Endothelial cell of umbilical vein (primary cell): ENCODE results near the gene WNT16. TPM values are rescaled to one million over a fixed set of nuclear protein-coding genes. Genes with fewer than 3 reads are reported as not detected.

Experiments used
- BruUV-seq: library from RNA; stranded (reverse); fragments of 400-500 nt; replicated peaks from 2 replicates; lab custom pipeline; 2021; lab: Mats Ljungman, UMichigan
- CTCF ChIA-PET: fragments of 300-600, 350-600 bp; sonication (Branson Sonifier 250); formaldehyde crosslinking; loops from one replicate; lab custom pipeline; 2021; ENCODE audit warnings: antibody characterized with exemption, inconsistent platforms; lab: Charles Lee
- POLR2A ChIA-PET: fragments of 300-600, 350-600 bp; sonication (Branson Sonifier 250); formaldehyde crosslinking; loops from one replicate; lab custom pipeline; 2021; ENCODE audit warnings: antibody characterized with exemption, inconsistent platforms; lab: Charles Lee
- DNase-seq: peaks from one replicate; pipeline ENCODE4 v3.0.0-alpha.2; 2011; ENCODE audit warnings: low read depth, low spot score
- FAIRE-seq: peaks from 2 replicates; lab custom pipeline; 2011; peaks lifted over from hg19 to GRCh38; lab: Jason Lieb, UNC
- H2AFZ ChIP-seq: 2 replicates; pipeline ENCODE4 v1.6.0; 2012; ENCODE audit warnings: low read depth, low read length, control low read depth, inconsistent platforms
- H3K27ac ChIP-seq: 2 replicates; pipeline ENCODE4 v1.5.1; 2011; ENCODE audit warnings: low read depth, mild to moderate bottlenecking, control low read depth, low read length, moderate library complexity; ENCODE audit not compliant: insufficient read depth
- H3K27me3 ChIP-seq, 2 experiments: 2 replicates each; pipeline versions ENCODE4 v1.6.0 to v1.6.1; 2011; ENCODE audit warnings: low read length in 2 of 2, mixed read lengths in 1 of 2; ENCODE audit not compliant: control insufficient read depth in 2 of 2, insufficient read depth in 2 of 2
- H3K36me3 ChIP-seq, 2 experiments: 2 replicates in 1 of 2; 3 replicates in 1 of 2; pipeline ENCODE4 v1.5.1; 2011; ENCODE audit warnings: low read length in 2 of 2, mild to moderate bottlenecking in 1 of 2, moderate library complexity in 1 of 2; ENCODE audit not compliant: control insufficient read depth in 2 of 2, insufficient read depth in 2 of 2; ENCODE audit errors: extremely low read depth in 1 of 2
- H3K4me1 ChIP-seq: 3 replicates; pipeline ENCODE4 v1.5.1; 2011; ENCODE audit warnings: mild to moderate bottlenecking, low read length; ENCODE audit not compliant: control insufficient read depth, insufficient read depth; ENCODE audit errors: extremely low read depth
- H3K4me2 ChIP-seq: 2 replicates; pipeline ENCODE4 v1.6.1; 2011; ENCODE audit warnings: low read length, control low read depth, mixed read lengths; ENCODE audit not compliant: insufficient read depth
- H3K4me3 ChIP-seq, 3 experiments: fragments of 200-600 bp in 1 of 3; sonication (generic), shearing (Covaris generic) in 1 of 3; replicated peaks in 1 of 3; 2 replicates each; pipeline ENCODE4 v1.5.1; 2011 to 2016; ENCODE audit warnings: control low read depth in 3 of 3, low read length in 3 of 3, mild to moderate bottlenecking in 2 of 3, inconsistent platforms in 1 of 3, low read depth in 1 of 3, moderate library complexity in 1 of 3; ENCODE audit not compliant: insufficient read depth in 1 of 3
- H3K79me2 ChIP-seq: 2 replicates; pipeline ENCODE4 v1.6.0; 2012; ENCODE audit warnings: low read length, inconsistent platforms; ENCODE audit not compliant: control insufficient read depth, insufficient read depth
- H3K9ac ChIP-seq: replicated peaks from 2 replicates; pipeline ENCODE3; 2011; ENCODE audit warnings: low read length, control low read depth; ENCODE audit not compliant: insufficient read depth; ENCODE audit errors: extremely low read depth
- H3K9me1 ChIP-seq: replicated peaks from 3 replicates; pipeline ENCODE4 v1.6.0; 2011; ENCODE audit warnings: mild to moderate bottlenecking, low read length; ENCODE audit not compliant: control insufficient read depth, insufficient read depth; ENCODE audit errors: extremely low read depth
- H3K9me3 ChIP-seq: replicated peaks from 2 replicates; pipeline ENCODE4 v1.5.1; 2012; ENCODE audit warnings: low read length, inconsistent platforms; ENCODE audit not compliant: control insufficient read depth, insufficient read depth
- H4K20me1 ChIP-seq: replicated peaks from 2 replicates; pipeline ENCODE3; 2011; ENCODE audit warnings: mild to moderate bottlenecking, low read length; ENCODE audit not compliant: control insufficient read depth, insufficient read depth; ENCODE audit errors: extremely low read depth
- EZH2 ChIP-seq: IDR thresholded peaks from 2 replicates; pipeline ENCODE4 v1.6.1; 2012; ENCODE audit warnings: borderline replicate concordance, low read depth, mild to moderate bottlenecking, moderate library complexity, low read length, inconsistent platforms; ENCODE audit not compliant: severe bottlenecking
- GATA2 ChIP-seq: IDR thresholded peaks from 2 replicates; pipeline ENCODE4 v1.7.0; 2011; ENCODE audit warnings: low read depth, mild to moderate bottlenecking, moderate library complexity, mixed read lengths, low read length; ENCODE audit not compliant: insufficient read length, insufficient read depth
- JUN ChIP-seq: IDR thresholded peaks from 2 replicates; pipeline ENCODE4 v1.6.1; 2011; ENCODE audit warnings: borderline replicate concordance, low read depth; ENCODE audit not compliant: insufficient read length, insufficient read depth
- MYC ChIP-seq: IDR thresholded peaks from one replicate; pipeline ENCODE4 v1.6.1; 2011; ENCODE audit warnings: mild to moderate bottlenecking, low read depth, low read length
- POLR2A ChIP-seq: IDR thresholded peaks from 2 replicates; pipeline ENCODE4 v1.6.1; 2012; ENCODE audit warnings: low read depth, mild to moderate bottlenecking, control low read depth, low read length
- POLR2AphosphoS5 ChIP-seq: IDR thresholded peaks from 2 replicates; pipeline ENCODE4 v1.6.1; 2012; ENCODE audit warnings: low read depth, mild to moderate bottlenecking, control low read depth, low read length, moderate library complexity; ENCODE audit not compliant: insufficient read depth
- dilution Hi-C: fragments of 300-500 bp; cut with MboI; formaldehyde crosslinking; loops from one replicate; pipeline ENCODE4 v1.15.0; 2019; ENCODE audit warnings: low sequenced_read_pairs; ENCODE audit not compliant: extremely low pct_ligation_motif_present
- intact Hi-C: fragments of 100-400 bp; cut with micrococcal nuclease; formaldehyde crosslinking; loops from one replicate; pipeline ENCODE4 v1.10.0; 2022
- polyA plus RNA-seq, 4 experiments: library from polyadenylated mRNA; depleted of rRNA in 3 of 4; stranded (reverse) in 3 of 4; unstranded in 1 of 4; fragments of >200 nt; gene quantifications; 2 replicates each; pipeline versions ENCODE4 v1.2.1 to v1.2.3, GENCODE V29; 2011 to 2012; ENCODE audit warnings: missing spikeins in 1 of 4
- total RNA-seq: library from RNA; stranded (reverse); gene quantifications from 2 replicates; pipeline ENCODE4 v1.2.3, GENCODE V29; 2021
- TF ChIP-seq, protein P1 (sequence below): IDR thresholded peaks from 2 replicates; pipeline ENCODE4 v1.6.1; 2011; ENCODE audit not compliant: insufficient read depth, insufficient read length
- TF ChIP-seq, protein P2 (sequence below), 2 donors: IDR thresholded peaks; 1 replicate in 1 of 2; 2 replicates in 1 of 2; pipeline ENCODE4 v1.5.1; 2011; ENCODE audit warnings: low read length in 2 of 2, mild to moderate bottlenecking in 2 of 2, moderate library complexity in 2 of 2, control low read depth in 1 of 2, inconsistent platforms in 1 of 2, low read depth in 1 of 2; ENCODE audit not compliant: insufficient read depth in 1 of 2; ENCODE audit errors: extremely low read depth in 1 of 2

The WNT16 gene
- total and polyA plus RNA-seq, 2 donors (not counting 3 experiments of a cell fraction or from before 2014, with no cell fraction given), result not detected

DNA sequence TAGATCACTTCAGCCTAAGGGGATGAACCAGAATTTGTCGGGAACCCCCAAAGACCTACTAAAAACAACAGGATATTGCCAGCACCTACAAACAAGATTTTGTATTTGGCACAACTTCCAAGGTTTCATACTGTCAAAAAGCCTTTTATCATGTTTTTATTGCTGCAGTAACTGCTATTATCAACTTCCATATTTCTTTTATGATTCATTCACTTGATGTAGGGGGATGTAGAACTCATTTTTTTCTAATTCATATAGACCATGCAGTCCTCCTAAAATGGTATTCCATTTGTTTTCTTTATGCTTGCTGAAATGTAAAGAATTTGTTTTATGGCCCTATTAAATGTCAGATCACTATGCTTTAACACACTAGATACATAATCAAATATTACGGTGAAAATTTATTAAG, 30.0 kb upstream of the WNT16 start:
- Histone ChIP-seq H3K9me3 (no peaks in the 10 kb centered on the region), H3K27me3 (no peaks in the 10 kb centered on the region), H2AFZ (no peak overlapping the region), H3K27ac (no peak overlapping the region), H3K9ac (no peak overlapping the region), H3K36me3 (no peaks in the 10 kb centered on the region), H3K4me2 (no peak overlapping the region), H4K20me1 (no peaks in the 10 kb centered on the region), H3K4me3 (no peak overlapping the region), H3K79me2 (no peaks in the 10 kb centered on the region), H3K4me1 (no peaks in the 10 kb centered on the region), H3K9me1 (no peaks in the 10 kb centered on the region)
- FAIRE-seq, result no peak
- TF ChIP-seq MYC (no peak), POLR2A (no peak), POLR2AphosphoS5 (no peak), EZH2 (no peak), GATA2 (no peak)
- TF ChIP-seq, protein P1, sequence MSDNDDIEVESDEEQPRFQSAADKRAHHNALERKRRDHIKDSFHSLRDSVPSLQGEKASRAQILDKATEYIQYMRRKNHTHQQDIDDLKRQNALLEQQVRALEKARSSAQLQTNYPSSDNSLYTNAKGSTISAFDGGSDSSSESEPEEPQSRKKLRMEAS, result no peak
- dilution Hi-C loops (no loop called here), intact Hi-C loops (no loop called here)
- POLR2A ChIA-PET, result no interaction called here
- DNase-seq, result no peak
- CTCF ChIA-PET, result no interaction called here
- BruUV-seq, result no TSS peak

DNA sequence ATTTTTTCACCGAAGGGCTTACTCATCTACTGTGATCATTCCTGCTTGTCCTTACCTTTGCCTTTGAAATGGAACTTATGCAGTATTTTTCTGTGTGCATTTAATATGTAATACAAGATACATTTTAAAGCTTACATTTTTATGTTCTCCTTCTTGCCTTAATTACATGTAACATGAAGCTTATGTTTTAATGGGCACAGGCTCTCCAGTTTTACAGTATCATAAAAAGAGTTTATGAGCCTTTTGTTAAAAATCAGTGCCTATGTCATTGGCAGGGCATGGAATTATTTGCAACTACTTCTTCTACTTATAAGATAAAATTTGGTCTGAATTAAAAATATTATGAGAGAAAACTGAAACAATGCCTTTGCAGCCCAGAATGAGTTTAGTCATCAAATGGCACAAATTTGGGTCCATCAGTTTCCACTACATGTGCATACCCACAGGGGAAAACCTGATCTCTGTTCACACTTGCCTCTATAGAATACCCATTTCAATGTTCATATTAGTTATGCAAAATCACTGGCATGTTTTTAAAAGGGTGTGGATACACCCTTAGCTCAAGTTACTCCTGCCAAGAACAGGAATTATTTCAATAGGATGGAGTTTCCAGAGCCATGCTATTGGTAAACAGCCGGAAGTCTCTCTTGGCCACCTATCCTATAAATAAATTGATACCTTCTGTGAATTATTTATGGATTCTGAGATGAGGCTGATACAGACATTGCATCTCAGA, 27.9 kb upstream of the WNT16 start:
- intact Hi-C loops, result no loop called here
- no peaks in the 10 kb centered on the region for H3K79me2 ChIP-seq
- H3K36me3 ChIP-seq, result no peaks in the 10 kb centered on the region
- no peak overlapping the region for H3K9ac ChIP-seq
- H3K27me3 ChIP-seq, result no peaks in the 10 kb centered on the region
- H3K27ac ChIP-seq, result no peak overlapping the region
- H3K9me3 ChIP-seq, result no peaks in the 10 kb centered on the region
- H3K4me2 ChIP-seq, result no peak overlapping the region
- FAIRE-seq (no peak), DNase-seq (no peak)
- H3K9me1 ChIP-seq, result no peaks in the 10 kb centered on the region
- POLR2A ChIA-PET, result no interaction called here
- H3K4me1 ChIP-seq, result no peaks in the 10 kb centered on the region
- no peak overlapping the region for H2AFZ ChIP-seq
- no peak overlapping the region for H3K4me3 ChIP-seq
- TF ChIP-seq, protein P1, result no peak
- TF ChIP-seq, protein P2, sequence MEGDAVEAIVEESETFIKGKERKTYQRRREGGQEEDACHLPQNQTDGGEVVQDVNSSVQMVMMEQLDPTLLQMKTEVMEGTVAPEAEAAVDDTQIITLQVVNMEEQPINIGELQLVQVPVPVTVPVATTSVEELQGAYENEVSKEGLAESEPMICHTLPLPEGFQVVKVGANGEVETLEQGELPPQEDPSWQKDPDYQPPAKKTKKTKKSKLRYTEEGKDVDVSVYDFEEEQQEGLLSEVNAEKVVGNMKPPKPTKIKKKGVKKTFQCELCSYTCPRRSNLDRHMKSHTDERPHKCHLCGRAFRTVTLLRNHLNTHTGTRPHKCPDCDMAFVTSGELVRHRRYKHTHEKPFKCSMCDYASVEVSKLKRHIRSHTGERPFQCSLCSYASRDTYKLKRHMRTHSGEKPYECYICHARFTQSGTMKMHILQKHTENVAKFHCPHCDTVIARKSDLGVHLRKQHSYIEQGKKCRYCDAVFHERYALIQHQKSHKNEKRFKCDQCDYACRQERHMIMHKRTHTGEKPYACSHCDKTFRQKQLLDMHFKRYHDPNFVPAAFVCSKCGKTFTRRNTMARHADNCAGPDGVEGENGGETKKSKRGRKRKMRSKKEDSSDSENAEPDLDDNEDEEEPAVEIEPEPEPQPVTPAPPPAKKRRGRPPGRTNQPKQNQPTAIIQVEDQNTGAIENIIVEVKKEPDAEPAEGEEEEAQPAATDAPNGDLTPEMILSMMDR (IDR thresholded peaks at IDR 0.05; ENCODE audit: extremely low read depth in 1 of 2, insufficient read depth in 1 of 2, low read depth in 1 of 2, low read length in 2 of 2), result no peak
- no peak for TF ChIP-seq MYC
- TF ChIP-seq JUN, result no peak
- TF ChIP-seq GATA2, result no peak
- no peak for TF ChIP-seq POLR2AphosphoS5
- CTCF ChIA-PET, result no interaction called here
- dilution Hi-C loops, result no loop called here
- BruUV-seq, result no TSS peak
- no peaks in the 10 kb centered on the region for H4K20me1 ChIP-seq
